NCI-H187 (cell line): Measurements from ENCODE around the gene CADM2.
"Not testable (repeated sequence)": the region's sequence is repeated elsewhere in the genome, so short reads cannot be mapped to it uniquely, and the experiment has no call there.

Source experiments
- DNase-seq, 2 experiments: peaks; one replicate each; lab custom pipeline; 2025; lab: John Stamatoyannopoulos, UW

Gene CADM2

GRCh38 chr3:85077018-85077417 lies 118.2 kb downstream of the CADM2 start:
- DNase-seq, result no peak

GRCh38 chr3:85081191-85081906 lies 122.6 kb downstream of the CADM2 start:
- DNase-seq, result no peak

GRCh38 chr3:85090495-85090894 lies 131.7 kb downstream of the CADM2 start:
- DNase-seq, result no peak

- DNase-seq, result no peak
These were observed 141.5 kb downstream of the CADM2 start for GRCh38 chr3:85100316-85100715.

GRCh38 chr3:85102781-85103180 lies 144.0 kb downstream of the CADM2 start:
- DNase-seq, result no peak

GRCh38 chr3:85110393-85110792 lies 151.6 kb downstream of the CADM2 start:
- DNase-seq, result no peak

- DNase-seq, result no peak
These were observed 162.1 kb downstream of the CADM2 start for GRCh38 chr3:85120879-85121278.

GRCh38 chr3:85132864-85133263 lies 174.1 kb downstream of the CADM2 start:
- not testable (repeated sequence) for DNase-seq

GRCh38 chr3:85133691-85134420 lies 175.1 kb downstream of the CADM2 start:
- DNase-seq, result not testable (repeated sequence)

GRCh38 chr3:85142626-85143025 lies 183.8 kb downstream of the CADM2 start:
- no peak for DNase-seq

GRCh38 chr3:85148036-85148435 lies 189.2 kb downstream of the CADM2 start:
- no peak for DNase-seq

- no peak for DNase-seq
These were observed 192.8 kb downstream of the CADM2 start for GRCh38 chr3:85151555-85151954.

GRCh38 chr3:85153279-85153678 lies 194.5 kb downstream of the CADM2 start:
- DNase-seq, result not testable (repeated sequence)

- DNase-seq, result no peak
These were observed 200.6 kb downstream of the CADM2 start for GRCh38 chr3:85159376-85159775.

- DNase-seq, result no peak
These were observed 202.8 kb downstream of the CADM2 start for GRCh38 chr3:85161544-85161943.

- no peak for DNase-seq
These were observed 204.1 kb downstream of the CADM2 start for GRCh38 chr3:85162905-85163304.

- no peak for DNase-seq
These were observed 205.6 kb downstream of the CADM2 start for GRCh38 chr3:85164436-85164835.

- no peak for DNase-seq
These were observed 208.8 kb downstream of the CADM2 start for GRCh38 chr3:85167576-85167975.

GRCh38 chr3:85170646-85171045 lies 211.9 kb downstream of the CADM2 start:
- DNase-seq, result no peak

- no peak for DNase-seq
These were observed 213.2 kb downstream of the CADM2 start for GRCh38 chr3:85171976-85172375.

- DNase-seq, result no peak
These were observed 218.0 kb downstream of the CADM2 start for GRCh38 chr3:85176799-85177198.

GRCh38 chr3:85182975-85183752 lies 224.4 kb downstream of the CADM2 start:
- DNase-seq, result no peak

- no peak for DNase-seq
These were observed 226.7 kb downstream of the CADM2 start for GRCh38 chr3:85185495-85185894.
